ENCODE measurements around the gene SAP30. TPM values are rescaled to one million over a fixed set of nuclear protein-coding genes. Genes with fewer than 3 reads are reported as not detected.

SAP30 gene
- total RNA-seq, 1 donor: 25.3 TPM

DNA sequence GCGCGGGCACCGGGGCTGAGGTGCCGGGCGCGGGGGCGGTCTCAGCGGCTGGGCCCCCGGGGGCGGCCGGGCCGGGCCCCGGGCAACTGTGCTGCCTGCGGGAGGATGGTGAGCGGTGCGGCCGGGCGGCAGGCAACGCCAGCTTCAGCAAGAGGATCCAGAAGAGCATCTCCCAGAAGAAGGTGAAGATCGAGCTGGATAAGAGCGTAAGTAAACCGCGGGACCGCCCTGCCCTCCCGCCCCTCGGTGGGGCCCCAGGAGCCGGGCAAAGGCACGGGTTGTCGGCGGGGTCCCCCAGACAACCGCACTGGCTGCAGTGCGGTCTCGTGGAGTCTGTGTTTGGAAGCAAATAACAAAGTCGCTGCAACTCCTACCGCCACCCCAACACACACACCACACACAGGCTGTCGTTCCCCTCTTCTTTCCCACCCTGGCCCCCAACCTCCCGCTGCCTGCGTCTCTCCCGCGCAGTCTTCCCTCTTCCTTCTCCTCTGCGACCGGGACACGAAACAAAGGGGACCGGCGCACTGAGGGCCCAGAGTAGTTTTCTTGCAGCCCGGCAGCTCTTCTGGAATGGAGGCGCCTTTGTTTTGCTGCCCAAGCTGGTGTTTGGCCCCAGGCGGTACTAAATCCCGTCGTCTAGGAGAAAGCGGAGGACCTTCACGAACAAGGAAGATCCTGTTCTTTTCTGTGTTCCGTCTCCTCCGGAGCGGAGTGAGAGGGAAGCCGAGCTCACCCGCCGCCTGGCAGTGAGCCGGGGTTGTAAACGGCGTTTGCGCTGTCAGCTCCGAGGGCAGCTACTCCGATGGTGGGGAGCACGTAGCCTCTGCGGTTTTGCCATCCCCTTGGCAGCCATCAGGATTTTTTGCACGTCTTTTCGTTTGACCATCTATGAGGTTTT lies 788 bp downstream of the SAP30 start:
- peak overlapping the region; percentile 79 for H3K4me2 ChIP-seq (ENCODE audit: insufficient read depth, low read length)
- TF ChIP-seq, protein P1, sequence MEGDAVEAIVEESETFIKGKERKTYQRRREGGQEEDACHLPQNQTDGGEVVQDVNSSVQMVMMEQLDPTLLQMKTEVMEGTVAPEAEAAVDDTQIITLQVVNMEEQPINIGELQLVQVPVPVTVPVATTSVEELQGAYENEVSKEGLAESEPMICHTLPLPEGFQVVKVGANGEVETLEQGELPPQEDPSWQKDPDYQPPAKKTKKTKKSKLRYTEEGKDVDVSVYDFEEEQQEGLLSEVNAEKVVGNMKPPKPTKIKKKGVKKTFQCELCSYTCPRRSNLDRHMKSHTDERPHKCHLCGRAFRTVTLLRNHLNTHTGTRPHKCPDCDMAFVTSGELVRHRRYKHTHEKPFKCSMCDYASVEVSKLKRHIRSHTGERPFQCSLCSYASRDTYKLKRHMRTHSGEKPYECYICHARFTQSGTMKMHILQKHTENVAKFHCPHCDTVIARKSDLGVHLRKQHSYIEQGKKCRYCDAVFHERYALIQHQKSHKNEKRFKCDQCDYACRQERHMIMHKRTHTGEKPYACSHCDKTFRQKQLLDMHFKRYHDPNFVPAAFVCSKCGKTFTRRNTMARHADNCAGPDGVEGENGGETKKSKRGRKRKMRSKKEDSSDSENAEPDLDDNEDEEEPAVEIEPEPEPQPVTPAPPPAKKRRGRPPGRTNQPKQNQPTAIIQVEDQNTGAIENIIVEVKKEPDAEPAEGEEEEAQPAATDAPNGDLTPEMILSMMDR (IDR thresholded peaks at IDR 0.05; ENCODE audit: extremely low read depth, low read depth, low read length): no peak
- peaks cover 41% of the 10 kb centered on the region for H3K79me2 ChIP-seq (ENCODE audit: insufficient read depth, low read length)
- DNase-seq (ENCODE audit: insufficient read length, low spot score, missing footprints): peak; percentile 90
- no peaks in the 10 kb centered on the region for H3K9me3 ChIP-seq (ENCODE audit: low read depth, low read length)
- H3K4me1 ChIP-seq (ENCODE audit: insufficient read depth, low read length): peaks cover 12% of the 10 kb centered on the region
- H3K4me3 ChIP-seq (ENCODE audit: insufficient read depth, low read length): peak overlapping the region; percentile 81
- peak overlapping the region; percentile 91 for H2AFZ ChIP-seq (ENCODE audit: low read length)
- H3K27me3 ChIP-seq (ENCODE audit: insufficient read depth, low read length): no peaks in the 10 kb centered on the region
- peak overlapping the region; percentile 63 for H3K27ac ChIP-seq (ENCODE audit: low read depth, low read length)
- peaks cover 4% of the 10 kb centered on the region for H4K20me1 ChIP-seq (ENCODE audit: insufficient read depth, low read length)
- peaks cover 9% of the 10 kb centered on the region for H3K36me3 ChIP-seq (ENCODE audit: insufficient read depth, low read length)

DNA sequence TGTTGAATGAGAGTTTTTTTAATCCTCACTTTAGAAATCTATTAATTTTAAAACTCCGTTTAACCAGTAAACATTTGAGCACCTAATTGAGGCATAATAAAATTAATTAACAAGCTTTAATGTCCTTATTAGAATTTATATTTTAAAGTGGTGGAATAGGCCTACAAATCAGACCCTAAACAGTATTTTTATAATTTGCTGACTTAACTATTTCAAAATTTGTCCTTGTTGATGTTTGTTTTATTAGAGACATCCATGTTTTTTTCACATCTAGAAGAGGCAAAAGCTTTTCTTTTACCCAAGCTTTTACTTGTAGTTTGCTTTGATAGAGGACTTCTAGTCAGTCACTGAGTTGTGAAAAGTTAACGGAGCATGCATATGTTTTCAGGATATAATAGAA lies 3.8 kb downstream of the SAP30 start:
- Histone ChIP-seq H3K4me3 (ENCODE audit: insufficient read depth, low read length) (no peak overlapping the region), H3K9me3 (ENCODE audit: low read depth, low read length) (no peaks in the 10 kb centered on the region), H4K20me1 (ENCODE audit: insufficient read depth, low read length) (peaks cover 4% of the 10 kb centered on the region), H3K4me2 (ENCODE audit: insufficient read depth, low read length) (no peak overlapping the region), H3K27ac (ENCODE audit: low read depth, low read length) (no peak overlapping the region), H3K27me3 (ENCODE audit: insufficient read depth, low read length) (no peaks in the 10 kb centered on the region), H3K79me2 (ENCODE audit: insufficient read depth, low read length) (peaks cover 41% of the 10 kb centered on the region), H2AFZ (ENCODE audit: low read length) (no peak overlapping the region), H3K36me3 (ENCODE audit: insufficient read depth, low read length) (peaks cover 17% of the 10 kb centered on the region), H3K4me1 (ENCODE audit: insufficient read depth, low read length) (peaks cover 6% of the 10 kb centered on the region)
- no peak for DNase-seq (ENCODE audit: insufficient read length, low spot score, missing footprints)
- TF ChIP-seq, protein P1 (IDR thresholded peaks at IDR 0.05; ENCODE audit: extremely low read depth, low read depth, low read length): no peak

- H3K4me1 ChIP-seq (ENCODE audit: insufficient read depth, low read length): no peaks in the 10 kb centered on the region
Observed at GRCh38 chr4:173379929-173380328, 9.2 kb downstream of the SAP30 start.

GRCh38 chr4:173380987-173381386 lies 10.2 kb downstream of the SAP30 start:
- H4K20me1 ChIP-seq (ENCODE audit: insufficient read depth, low read length): no peaks in the 10 kb centered on the region
- no peak overlapping the region for H3K4me3 ChIP-seq (ENCODE audit: insufficient read depth, low read length)
- H3K36me3 ChIP-seq (ENCODE audit: insufficient read depth, low read length): peaks cover 12% of the 10 kb centered on the region
- TF ChIP-seq, protein P1 (IDR thresholded peaks at IDR 0.05; ENCODE audit: extremely low read depth, low read depth, low read length): no peak
- H3K4me2 ChIP-seq (ENCODE audit: insufficient read depth, low read length): no peak overlapping the region
- peaks cover under 1% of the 10 kb centered on the region for H3K79me2 ChIP-seq (ENCODE audit: insufficient read depth, low read length)
- no peak for DNase-seq (ENCODE audit: insufficient read length, low spot score, missing footprints)
- H2AFZ ChIP-seq (ENCODE audit: low read length): no peak overlapping the region
- H3K27ac ChIP-seq (ENCODE audit: low read depth, low read length): no peak overlapping the region
- H3K4me1 ChIP-seq (ENCODE audit: insufficient read depth, low read length): no peaks in the 10 kb centered on the region
- no peaks in the 10 kb centered on the region for H3K9me3 ChIP-seq (ENCODE audit: low read depth, low read length)
- no peaks in the 10 kb centered on the region for H3K27me3 ChIP-seq (ENCODE audit: insufficient read depth, low read length)

More at GRCh38 chr4:173379929-173380328, 9.2 kb downstream of the SAP30 start:
- DNase-seq (ENCODE audit: insufficient read length, low spot score, missing footprints): no peak
- H4K20me1 ChIP-seq (ENCODE audit: insufficient read depth, low read length): no peaks in the 10 kb centered on the region
- H2AFZ ChIP-seq (ENCODE audit: low read length): no peak overlapping the region
- H3K4me3 ChIP-seq (ENCODE audit: insufficient read depth, low read length): no peak overlapping the region
- no peak overlapping the region for H3K4me2 ChIP-seq (ENCODE audit: insufficient read depth, low read length)
- H3K9me3 ChIP-seq (ENCODE audit: low read depth, low read length): no peaks in the 10 kb centered on the region
- H3K79me2 ChIP-seq (ENCODE audit: insufficient read depth, low read length): peaks cover 6% of the 10 kb centered on the region
- peaks cover 17% of the 10 kb centered on the region for H3K36me3 ChIP-seq (ENCODE audit: insufficient read depth, low read length)
- TF ChIP-seq, protein P1 (IDR thresholded peaks at IDR 0.05; ENCODE audit: extremely low read depth, low read depth, low read length): no peak
- no peak overlapping the region for H3K27ac ChIP-seq (ENCODE audit: low read depth, low read length)
- H3K27me3 ChIP-seq (ENCODE audit: insufficient read depth, low read length): no peaks in the 10 kb centered on the region
